Ishikawa (cell line): ENCODE measurements around the gene TBXAS1.

ENCODE experiments used
- CEBPB ChIP-seq: IDR thresholded peaks from 2 replicates; pipeline ENCODE4 v1.6.1; 2012
- CREB1 ChIP-seq: IDR thresholded peaks from 2 replicates; pipeline ENCODE4 v1.6.1; 2012; ENCODE audit warnings: low read depth
- EGR1 ChIP-seq: IDR thresholded peaks from 2 replicates; pipeline ENCODE4 v1.6.1; 2012
- EP300 ChIP-seq: IDR thresholded peaks from 2 replicates; pipeline ENCODE4 v1.6.1; 2012; ENCODE audit warnings: borderline replicate concordance
- FOXM1 ChIP-seq: IDR thresholded peaks from 2 replicates; pipeline ENCODE4 v1.6.1; 2012; ENCODE audit warnings: low read depth, borderline replicate concordance
- MAX ChIP-seq: IDR thresholded peaks from 2 replicates; pipeline ENCODE4 v1.6.1; 2012
- NFIC ChIP-seq: IDR thresholded peaks from 2 replicates; pipeline ENCODE4 v1.6.1; 2012
- RAD21 ChIP-seq: IDR thresholded peaks from 2 replicates; pipeline ENCODE4 v1.6.1; 2012; ENCODE audit warnings: low read depth
- REST ChIP-seq: IDR thresholded peaks from 2 replicates; pipeline ENCODE4 v1.6.1; 2012; ENCODE audit warnings: low read depth, mild to moderate bottlenecking
- TAF1 ChIP-seq: IDR thresholded peaks from 2 replicates; pipeline ENCODE4 v1.6.1; 2012; ENCODE audit warnings: low read depth, mild to moderate bottlenecking
- TCF12 ChIP-seq: IDR thresholded peaks from 2 replicates; pipeline ENCODE4 v1.6.1; 2012; ENCODE audit warnings: low read depth
- TEAD4 ChIP-seq: IDR thresholded peaks from 2 replicates; pipeline ENCODE4 v1.6.1; 2012
- USF1 ChIP-seq: IDR thresholded peaks from 2 replicates; pipeline ENCODE4 v1.6.1; 2012
- YY1 ChIP-seq: IDR thresholded peaks from 2 replicates; pipeline ENCODE4 v1.6.1; 2012; ENCODE audit warnings: low read depth
- ZBTB7A ChIP-seq: IDR thresholded peaks from 2 replicates; pipeline ENCODE4 v1.6.1; 2012; ENCODE audit warnings: low read depth

The TBXAS1 gene

GRCh38 chr7:139804571-139804970 lies 24.5 kb upstream of the TBXAS1 start:
- no peak for TF ChIP-seq FOXM1
- TF ChIP-seq USF1 = no peak
- TF ChIP-seq EGR1 = no peak
- no peak for TF ChIP-seq NFIC
- TF ChIP-seq EP300 = no peak
- no peak for TF ChIP-seq REST

GRCh38 chr7:139807009-139807408 lies 22.1 kb upstream of the TBXAS1 start:
- TF ChIP-seq TAF1 = no peak
- no peak for TF ChIP-seq FOXM1
- TF ChIP-seq TCF12 = no peak
- TF ChIP-seq USF1 = no peak
- TF ChIP-seq NFIC = no peak
- TF ChIP-seq ZBTB7A = no peak
- TF ChIP-seq EP300 = no peak
- no peak for TF ChIP-seq EGR1
- TF ChIP-seq MAX = no peak
- no peak for TF ChIP-seq RAD21

GRCh38 chr7:139808427-139808826 lies 20.6 kb upstream of the TBXAS1 start:
- TF ChIP-seq NFIC (no peak), RAD21 (no peak), TCF12 (no peak), CREB1 (no peak), TEAD4 (no peak), MAX (no peak), EP300 (no peak), CEBPB (no peak), EGR1 (no peak)

- TF ChIP-seq YY1 = no peak
- TF ChIP-seq TEAD4 = no peak
- TF ChIP-seq MAX = no peak
- TF ChIP-seq CREB1 = no peak
- no peak for TF ChIP-seq TAF1
- no peak for TF ChIP-seq EP300
- TF ChIP-seq RAD21 = no peak
These were observed 20.1 kb upstream of the TBXAS1 start for GRCh38 chr7:139808846-139809442.

- TF ChIP-seq FOXM1 (no peak), TEAD4 (no peak), RAD21 (no peak), MAX (no peak), ZBTB7A (no peak), NFIC (no peak), YY1 (no peak), EGR1 (no peak), REST (no peak), USF1 (no peak), CREB1 (no peak), TAF1 (no peak), TCF12 (no peak), CEBPB (no peak), EP300 (no peak)
These were observed 18.0 kb upstream of the TBXAS1 start for GRCh38 chr7:139811066-139811465.

GRCh38 chr7:139813151-139813550 lies 15.9 kb upstream of the TBXAS1 start:
- TF ChIP-seq USF1 (no peak), EP300 (no peak), YY1 (no peak), CREB1 (no peak), TCF12 (no peak), EGR1 (no peak), RAD21 (no peak), REST (no peak), FOXM1 (no peak), ZBTB7A (no peak), CEBPB (no peak), NFIC (no peak), TEAD4 (no peak), MAX (no peak)
